ENCODE measurements around the gene TXNRD1. TPM values are rescaled to one million over a fixed set of nuclear protein-coding genes. Genes with fewer than 3 reads are reported as not detected.
A peak's percentile ranks its signal among the peaks of the same experiment; 100 is the strongest.

The TXNRD1 gene
- total RNA-seq, 6 experiments from 2014 or later = 40.3 to 153 (median 74.5) TPM

GRCh38 chr12:104275689-104276088 lies 60.1 kb downstream of the TXNRD1 start:
- H3K4me3 ChIP-seq = no peak overlapping the region
- no peak overlapping the region for H3K27ac ChIP-seq
- ATAC-seq (peak in 1 of 4 donors; percentile 55), DNase-seq (no peak)
- peaks cover 0 to 4% (median 0%) of the 10 kb centered on the region in 4 donors for H3K4me1 ChIP-seq
- no peaks in the 10 kb centered on the region for H3K36me3 ChIP-seq
- intact Hi-C loops (cut with DNase I) = no loop called here
- TF ChIP-seq CTCF (IDR thresholded peaks at IDR 0.05) (no peak), POLR2A (IDR thresholded peaks at IDR 0.05) (no peak)
- no peaks in the 10 kb centered on the region for H3K9me3 ChIP-seq
- WGBS (ENCODE audit: insufficient coverage, low coverage, low lambda C conversion rate, missing lambda C conversion rate) = 56% methylated on average over 5 of the region's 5 CpGs
- H3K27me3 ChIP-seq = no peaks in the 10 kb centered on the region

GRCh38 chr12:104276273-104277131 lies 60.9 kb downstream of the TXNRD1 start:
- Histone ChIP-seq H3K27ac (no peak overlapping the region), H3K9me3 (no peaks in the 10 kb centered on the region), H3K4me3 (no peak overlapping the region), H3K36me3 (no peaks in the 10 kb centered on the region), H3K4me1 (peaks cover 0 to 4% (median 0%) of the 10 kb centered on the region in 4 donors), H3K27me3 (no peaks in the 10 kb centered on the region)
- peak; percentile 39 to 54 (median 46) for ATAC-seq
- intact Hi-C loops (cut with DNase I) = no loop called here
- 69% methylated on average over 8 of the region's 8 CpGs for WGBS (ENCODE audit: insufficient coverage, low coverage, low lambda C conversion rate, missing lambda C conversion rate)
- no peak for DNase-seq
- TF ChIP-seq CTCF (IDR thresholded peaks at IDR 0.05) = no peak
- no peak for TF ChIP-seq POLR2A (IDR thresholded peaks at IDR 0.05)

- H3K27me3 ChIP-seq = no peaks in the 10 kb centered on the region
- TF ChIP-seq POLR2A (IDR thresholded peaks at IDR 0.05) = no peak
- no peak for TF ChIP-seq CTCF (IDR thresholded peaks at IDR 0.05)
- peaks cover 0 to 4% (median 0%) of the 10 kb centered on the region in 4 donors for H3K4me1 ChIP-seq
- H3K9me3 ChIP-seq = no peaks in the 10 kb centered on the region
- intact Hi-C loops (cut with DNase I) = no loop called here
- H3K4me3 ChIP-seq = no peak overlapping the region
- no peaks in the 10 kb centered on the region for H3K36me3 ChIP-seq
- no peak for ATAC-seq
- no peak for DNase-seq
- H3K27ac ChIP-seq = no peak overlapping the region
These were observed 63.6 kb downstream of the TXNRD1 start for GRCh38 chr12:104279164-104279563.

- Histone ChIP-seq H3K4me3 (no peak overlapping the region), H3K4me1 (peaks cover 0 to 4% (median 0%) of the 10 kb centered on the region in 4 donors), H3K36me3 (no peaks in the 10 kb centered on the region), H3K9me3 (no peaks in the 10 kb centered on the region), H3K27me3 (no peaks in the 10 kb centered on the region), H3K27ac (no peak overlapping the region)
- DNase-seq (no peak), ATAC-seq (no peak)
- 89% methylated on average over 1 of the region's 1 CpG for WGBS (ENCODE audit: insufficient coverage, low coverage, low lambda C conversion rate, missing lambda C conversion rate)
- TF ChIP-seq POLR2A (IDR thresholded peaks at IDR 0.05) = no peak
- no peak for TF ChIP-seq CTCF (IDR thresholded peaks at IDR 0.05)
- intact Hi-C loops (cut with DNase I) = no loop called here
These were observed 64.5 kb downstream of the TXNRD1 start for GRCh38 chr12:104280111-104280510.

Measured in right lobe of liver (tissue), 6 donors.